Activated CD4-positive, alpha-beta T cell treated with anti-CD3 and anti-CD28 coated beads, Interleukin-2, amount 50 U/mL, for 24 hours (primary cell): ENCODE results near the gene ADCY10.
"Not testable (repeated sequence)": the region's sequence is repeated elsewhere in the genome, so short reads cannot be mapped to it uniquely, and the experiment has no call there.

Experiments
- DNase-seq, 2 donors: peaks; one replicate each; pipeline ENCODE4 v3.0.0-alpha.2; 2020; ENCODE audit warnings: low read depth in 1 of 2, low spot score in 1 of 2

The ADCY10 gene

GRCh38 chr1:167860231-167860923 is 53.6 kb downstream of the ADCY10 start:
- no peak for DNase-seq

- DNase-seq = no peak
Measured at GRCh38 chr1:167856711-167857418, 57.1 kb downstream of the ADCY10 start.

GRCh38 chr1:167854184-167854583 is 59.8 kb downstream of the ADCY10 start:
- DNase-seq = no peak

GRCh38 chr1:167849666-167850065 is 64.3 kb downstream of the ADCY10 start:
- DNase-seq = no peak

GRCh38 chr1:167842872-167843271 is 71.1 kb downstream of the ADCY10 start:
- DNase-seq = no peak

GRCh38 chr1:167841530-167841929 is 72.4 kb downstream of the ADCY10 start:
- DNase-seq = no peak

- no peak for DNase-seq
Measured at GRCh38 chr1:167839009-167839408, 74.9 kb downstream of the ADCY10 start.

- no peak for DNase-seq
Measured at GRCh38 chr1:167837326-167837725, 76.6 kb downstream of the ADCY10 start.

- DNase-seq = no peak
Measured at GRCh38 chr1:167836197-167836596, 77.7 kb downstream of the ADCY10 start.

GRCh38 chr1:167833904-167834303 is 80.0 kb downstream of the ADCY10 start:
- DNase-seq = no peak

- no peak for DNase-seq
Measured at GRCh38 chr1:167832693-167833092, 81.2 kb downstream of the ADCY10 start.

GRCh38 chr1:167830668-167831067 is 83.3 kb downstream of the ADCY10 start:
- DNase-seq = not testable (repeated sequence)

- DNase-seq = no peak
Measured at GRCh38 chr1:167829868-167830267, 84.1 kb downstream of the ADCY10 start.

- DNase-seq = no peak
Measured at GRCh38 chr1:167826127-167826526, 87.8 kb downstream of the ADCY10 start.

GRCh38 chr1:167825419-167826079 is 88.4 kb downstream of the ADCY10 start:
- DNase-seq = no peak

- no peak for DNase-seq
Measured at GRCh38 chr1:167824163-167824794, 89.7 kb downstream of the ADCY10 start.

- no peak for DNase-seq
Measured at GRCh38 chr1:167821969-167822685, 91.8 kb downstream of the ADCY10 start.

GRCh38 chr1:167821356-167821685 is 92.6 kb downstream of the ADCY10 start:
- DNase-seq = no peak

- DNase-seq = no peak
Measured at GRCh38 chr1:167820684-167821355, 93.1 kb downstream of the ADCY10 start.

- no peak for DNase-seq
Measured at GRCh38 chr1:167819849-167820683, 93.9 kb downstream of the ADCY10 start.
